ENCODE results near the gene RAB27A. TPM values are rescaled to one million over a fixed set of nuclear protein-coding genes. Genes with fewer than 3 reads are reported as not detected.

RAB27A gene
- total RNA-seq, 4 donors from 2014 or later, result 8.3 to 30.8 (median 18.2) TPM

- Histone ChIP-seq H3K27me3 (no peaks in the 10 kb centered on the region), H3K4me3 (no peak overlapping the region), H3K9me3 (no peaks in the 10 kb centered on the region), H3K4me1 (no peaks in the 10 kb centered on the region), H3K27ac (no peak overlapping the region), H3K36me3 (no peaks in the 10 kb centered on the region)
- TF ChIP-seq POLR2A (IDR thresholded peaks at IDR 0.05) (no peak), CTCF (IDR thresholded peaks at IDR 0.05) (no peak)
- no peak for DNase-seq
These were observed 54.0 kb downstream of the RAB27A start for GRCh38 chr15:55235546-55236036.

- Histone ChIP-seq H3K9me3 (no peaks in the 10 kb centered on the region), H3K36me3 (no peaks in the 10 kb centered on the region), H3K4me1 (no peaks in the 10 kb centered on the region), H3K27ac (no peak overlapping the region), H3K4me3 (no peak overlapping the region), H3K27me3 (no peaks in the 10 kb centered on the region)
- no peak for TF ChIP-seq CTCF (IDR thresholded peaks at IDR 0.05)
- no peak for TF ChIP-seq POLR2A (IDR thresholded peaks at IDR 0.05)
- no peak for DNase-seq
These were observed 54.9 kb downstream of the RAB27A start for GRCh38 chr15:55234800-55235104.

GRCh38 chr15:55234104-55234799 is 55.4 kb downstream of the RAB27A start:
- Histone ChIP-seq H3K36me3 (no peaks in the 10 kb centered on the region), H3K4me3 (no peak overlapping the region), H3K9me3 (no peaks in the 10 kb centered on the region), H3K27ac (no peak overlapping the region), H3K4me1 (no peaks in the 10 kb centered on the region), H3K27me3 (no peaks in the 10 kb centered on the region)
- no peak for TF ChIP-seq POLR2A (IDR thresholded peaks at IDR 0.05)
- no peak for TF ChIP-seq CTCF (IDR thresholded peaks at IDR 0.05)
- DNase-seq, result no peak

GRCh38 chr15:55231455-55231854 is 58.2 kb downstream of the RAB27A start:
- Histone ChIP-seq H3K4me1 (no peaks in the 10 kb centered on the region), H3K36me3 (no peaks in the 10 kb centered on the region), H3K27me3 (no peaks in the 10 kb centered on the region), H3K4me3 (no peak overlapping the region), H3K9me3 (no peaks in the 10 kb centered on the region), H3K27ac (no peak overlapping the region)
- no peak for DNase-seq
- TF ChIP-seq POLR2A (IDR thresholded peaks at IDR 0.05), result no peak
- TF ChIP-seq CTCF (IDR thresholded peaks at IDR 0.05), result no peak

GRCh38 chr15:55230953-55231352 is 58.7 kb downstream of the RAB27A start:
- no peaks in the 10 kb centered on the region for H3K4me1 ChIP-seq
- no peak for TF ChIP-seq POLR2A (IDR thresholded peaks at IDR 0.05)
- TF ChIP-seq CTCF (IDR thresholded peaks at IDR 0.05), result no peak
- DNase-seq, result no peak
- H3K4me3 ChIP-seq, result no peak overlapping the region
- no peaks in the 10 kb centered on the region for H3K9me3 ChIP-seq
- H3K36me3 ChIP-seq, result no peaks in the 10 kb centered on the region
- no peaks in the 10 kb centered on the region for H3K27me3 ChIP-seq
- no peak overlapping the region for H3K27ac ChIP-seq
